Activated T-helper 9 cell treated with anti-CD3 and anti-CD28 coated beads, Interleukin-2, amount 50 U/mL, for 16 hours (primary cell): Measurements from ENCODE around the gene PLEK2.
"Not testable (repeated sequence)": the region's sequence is repeated elsewhere in the genome, so short reads cannot be mapped to it uniquely, and the experiment has no call there.

Experiments
- DNase-seq: peaks from one replicate; pipeline ENCODE4 v3.0.0-alpha.2; 2020; ENCODE audit warnings: low read depth

PLEK2 gene

DNA sequence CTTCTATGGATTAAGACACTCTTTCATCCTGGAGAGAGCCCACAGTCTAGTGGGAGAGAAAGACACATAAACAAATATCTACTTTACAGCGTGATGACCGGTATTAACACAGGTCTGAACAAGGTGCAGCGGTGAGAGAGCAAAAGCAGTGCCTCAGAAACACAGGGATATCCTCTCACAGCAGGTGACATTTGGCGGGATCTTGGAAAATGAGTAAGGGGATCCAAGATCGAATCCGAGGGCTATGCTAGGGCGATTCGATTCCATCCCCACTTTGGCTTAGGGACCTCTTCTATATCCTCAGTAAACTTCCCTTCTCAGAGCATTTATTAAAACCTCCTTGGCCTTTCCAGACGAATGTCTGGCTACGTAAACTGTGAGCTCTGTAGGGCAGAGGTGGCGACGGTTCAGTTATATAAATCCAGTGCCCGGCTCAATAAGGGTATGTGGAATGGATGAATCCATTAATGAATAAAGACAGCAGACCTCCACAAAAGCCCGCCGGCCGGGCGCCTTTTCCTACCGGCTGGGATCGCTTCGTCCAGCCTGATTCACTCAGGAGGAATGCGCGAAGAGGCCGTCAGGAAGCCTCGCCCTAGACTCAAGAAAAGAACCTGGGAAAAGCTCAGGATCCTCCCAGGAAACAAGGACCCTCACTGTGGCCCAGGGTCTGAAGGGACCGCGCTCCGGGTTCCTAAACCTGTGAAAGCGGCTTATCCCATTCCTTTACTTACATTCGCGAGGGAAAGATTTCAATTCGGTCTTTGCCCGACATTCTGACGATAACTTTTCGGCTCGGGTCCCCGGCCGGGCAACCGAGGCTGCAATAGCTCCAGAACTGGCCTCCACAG, 52.8 kb downstream of the PLEK2 start:
- DNase-seq: no peak

DNA sequence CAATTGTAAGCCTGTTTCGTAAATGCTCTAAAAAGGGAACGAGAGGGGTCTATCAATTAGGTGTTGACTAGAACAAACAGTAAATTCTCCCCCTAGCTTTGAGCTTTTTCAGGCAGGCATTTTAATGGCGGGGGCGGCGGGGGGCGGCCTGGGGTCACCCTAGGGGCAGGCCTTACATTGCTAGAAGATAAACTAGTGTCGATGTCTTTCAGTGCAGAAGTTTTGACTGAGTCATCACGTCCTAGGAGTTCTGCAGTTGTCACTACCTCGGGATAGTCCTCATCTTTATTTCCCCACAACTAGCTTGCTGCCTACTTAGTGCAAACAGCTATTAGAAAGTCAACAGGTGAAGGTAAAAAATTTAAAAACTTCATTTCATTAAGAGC, 54.0 kb downstream of the PLEK2 start:
- no peak for DNase-seq

DNA sequence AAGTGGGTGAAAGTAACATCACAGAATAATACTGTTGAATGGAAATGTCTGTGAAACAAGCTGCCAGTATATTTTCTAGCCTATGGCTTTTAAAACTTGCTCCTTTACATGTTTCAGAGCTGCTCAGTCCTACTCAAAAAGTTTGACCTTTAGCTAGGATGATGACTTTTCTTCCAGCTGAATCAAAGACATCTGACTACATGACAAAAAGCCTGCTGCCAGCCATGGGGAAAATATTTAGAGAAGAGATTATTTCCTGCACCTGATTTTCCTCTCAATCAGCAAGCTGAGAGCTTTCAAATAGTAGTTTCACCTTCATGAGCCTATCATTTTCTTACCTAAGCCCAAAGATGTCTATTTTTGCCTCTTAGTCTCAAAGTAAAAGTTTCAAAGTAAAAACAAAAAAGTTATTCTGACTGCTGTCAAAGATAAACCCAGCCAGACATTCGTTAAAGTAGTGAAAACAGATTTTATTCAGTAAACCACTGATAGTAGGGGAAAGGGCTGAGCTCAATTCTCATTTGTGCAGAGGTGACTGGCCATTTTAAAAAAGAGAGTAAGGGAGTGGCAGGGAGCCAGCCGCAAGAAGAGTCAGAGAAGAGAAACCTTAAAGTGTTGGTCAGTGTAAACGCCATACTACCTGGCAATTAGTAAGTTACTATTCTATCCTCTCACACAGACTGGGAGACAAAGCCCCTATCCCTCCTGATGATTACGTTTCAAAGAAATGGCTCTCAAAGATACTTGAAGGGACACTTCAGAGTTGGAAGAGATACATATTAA, 54.6 kb downstream of the PLEK2 start:
- no peak for DNase-seq

DNA sequence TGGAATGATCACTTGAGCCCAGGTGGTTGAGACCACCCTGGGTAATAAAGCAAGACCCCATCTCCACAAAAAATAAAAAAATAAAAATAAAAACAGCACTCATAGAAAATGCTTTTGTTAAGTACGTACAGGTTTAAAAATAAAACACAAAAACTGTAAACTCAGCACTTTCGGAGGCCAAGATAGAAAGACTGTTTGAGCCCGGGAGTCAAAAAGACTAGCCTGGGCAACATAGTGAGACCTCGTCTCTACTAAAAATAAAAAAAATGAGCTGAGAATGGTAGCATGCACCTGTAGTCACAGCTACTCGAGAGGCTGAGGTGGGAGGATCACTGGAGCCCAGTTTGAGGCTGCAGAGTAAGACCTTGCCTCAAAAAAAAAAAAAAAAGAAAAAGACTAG, 59.9 kb downstream of the PLEK2 start:
- DNase-seq: no peak

DNA sequence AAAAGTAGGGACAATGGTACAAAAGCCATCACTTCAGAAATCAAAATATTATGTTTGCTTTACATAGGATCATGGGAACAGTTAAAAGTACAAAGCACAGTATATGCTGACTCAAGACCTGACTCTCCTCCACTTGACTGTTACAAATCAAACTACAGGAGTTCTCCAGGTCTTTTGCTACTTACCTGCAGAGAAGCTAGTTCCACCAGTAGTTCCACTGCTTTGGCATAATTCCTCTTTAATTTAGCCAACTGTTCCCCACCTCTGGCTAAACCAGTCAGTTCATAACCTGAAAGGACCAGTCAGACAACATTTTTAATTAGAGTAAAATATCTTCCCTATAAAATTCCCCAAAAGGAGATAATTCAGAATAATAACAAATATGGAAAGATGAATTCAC, 66.4 kb downstream of the PLEK2 start:
- no peak for DNase-seq

DNA sequence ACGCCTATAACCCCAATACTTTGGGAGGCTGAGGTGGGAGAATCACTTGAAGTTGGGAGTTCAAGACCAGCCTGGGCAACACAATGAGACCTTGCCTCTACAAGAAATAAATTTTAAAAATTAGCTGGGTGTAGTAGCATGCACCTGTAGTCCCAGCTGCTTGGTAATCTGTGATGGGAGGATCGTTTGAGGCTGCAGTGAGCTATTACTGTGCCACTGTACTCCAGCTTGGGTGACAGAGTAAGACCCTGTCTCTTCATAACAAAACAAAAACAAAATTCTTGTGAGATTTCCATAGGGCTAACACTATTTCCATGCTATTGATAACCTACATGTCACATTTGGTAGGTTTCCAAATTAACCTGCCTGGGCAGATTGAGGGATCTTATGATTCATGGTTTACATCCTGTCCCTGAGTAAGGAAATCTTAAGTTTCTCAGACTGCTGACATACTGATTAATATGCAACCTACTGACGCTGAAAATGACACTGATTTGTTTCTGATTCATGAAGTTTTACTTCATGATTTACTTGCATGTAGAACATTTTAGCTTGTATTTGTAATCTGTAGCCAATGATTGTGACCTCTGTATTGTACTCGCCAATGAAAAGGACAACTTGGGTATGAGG, 68.2 kb downstream of the PLEK2 start:
- no peak for DNase-seq

DNA sequence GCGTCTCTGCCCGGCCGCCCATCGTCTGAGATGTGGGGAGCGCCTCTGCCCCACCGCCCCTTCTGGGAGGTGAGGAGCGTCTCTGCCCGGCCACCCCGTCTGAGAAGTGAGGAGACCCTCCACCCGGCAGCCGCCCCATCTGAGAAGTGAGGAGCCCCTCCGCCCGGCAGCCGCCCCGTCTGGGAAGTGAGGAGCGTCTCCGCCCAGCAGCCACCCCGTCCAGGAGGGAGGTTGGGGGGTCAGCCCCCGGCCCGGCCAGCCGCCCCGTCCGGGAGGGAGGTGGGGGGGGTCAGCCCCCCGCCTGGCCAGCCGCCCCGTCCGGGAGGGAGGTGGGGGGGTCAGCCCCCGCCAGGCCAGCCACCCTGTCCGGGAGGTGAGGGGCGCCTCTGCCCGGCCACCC, 70.7 kb downstream of the PLEK2 start:
- not testable (repeated sequence) for DNase-seq
